ENCODE data around the gene CCDC33. TPM values are rescaled to one million over a fixed set of nuclear protein-coding genes. Genes with fewer than 3 reads are reported as not detected.

The CCDC33 gene
- total and polyA plus RNA-seq, 2 experiments from 2014 or later = 2.6 to 2.8 TPM

- Mint-ChIP-seq H3K27ac (no peak overlapping the region), H3K4me3 (peak overlapping the region; percentile 69)
These were observed 139.2 kb downstream of the CCDC33 start for GRCh38 chr15:74375303-74375693.

GRCh38 chr15:74376226-74376625 is 140.1 kb downstream of the CCDC33 start:
- no peaks in the 10 kb centered on the region; the same call in 1 of the 2 replicates for H3F3A ChIP-seq (replicated peaks; ENCODE audit: low read depth)
- Mint-ChIP-seq H3K27me3 (ENCODE audit: insufficient read depth, low read depth, poor library complexity) (peaks cover 16% of the 10 kb centered on the region), H3K9me3 (no peaks in the 10 kb centered on the region), H3K4me1 (peaks cover 15% of the 10 kb centered on the region), H3K27ac (no peak overlapping the region), H3K36me3 (ENCODE audit: low read depth) (no peaks in the 10 kb centered on the region), H3K4me3 (no peak overlapping the region)
- ATAC-seq = no peak
- no peak overlapping the region for H3K4me2 ChIP-seq
- H3K4me1 ChIP-seq (ENCODE audit: insufficient read depth) = peaks cover 12% of the 10 kb centered on the region
- no peak overlapping the region for H2AFZ ChIP-seq
- no peak for DNase-seq (ENCODE audit: low spot score)
- no peaks in the 10 kb centered on the region for H3K27me3 ChIP-seq (ENCODE audit: insufficient read depth)
- no peaks in the 10 kb centered on the region for H3K9me2 ChIP-seq (ENCODE audit: insufficient read depth)
- H3K27ac ChIP-seq (ENCODE audit: low read depth) = no peak overlapping the region
- no peaks in the 10 kb centered on the region for H3K79me2 ChIP-seq (replicated peaks; ENCODE audit: insufficient read depth)
- H3K4me3 ChIP-seq = no peak overlapping the region
- H3K36me3 ChIP-seq (ENCODE audit: insufficient read depth) = no peaks in the 10 kb centered on the region
- no peaks in the 10 kb centered on the region for H4K20me1 ChIP-seq (replicated peaks; ENCODE audit: insufficient read depth)
- no peak for TF ChIP-seq JUNB (IDR thresholded peaks at IDR 0.05; ENCODE audit: unreplicated experiment)
- TF ChIP-seq NANOG (IDR thresholded peaks at IDR 0.05; ENCODE audit: borderline replicate concordance) = no peak
- TF ChIP-seq REST (IDR thresholded peaks at IDR 0.05; ENCODE audit: unreplicated experiment) = no peak

More at GRCh38 chr15:74375303-74375693, 139.2 kb downstream of the CCDC33 start:
- no peaks in the 10 kb centered on the region for H4K20me1 ChIP-seq (replicated peaks; ENCODE audit: insufficient read depth)
- Mint-ChIP-seq H3K27me3 (ENCODE audit: insufficient read depth, low read depth, poor library complexity) (peaks cover 16% of the 10 kb centered on the region), H3K9me3 (no peaks in the 10 kb centered on the region), H3K36me3 (ENCODE audit: low read depth) (no peaks in the 10 kb centered on the region), H3K4me1 (peaks cover 15% of the 10 kb centered on the region)
- H3F3A ChIP-seq (replicated peaks; ENCODE audit: low read depth) = no peaks in the 10 kb centered on the region; the same call in 1 of the 2 replicates
- peak overlapping the region; percentile 94 for H3K4me2 ChIP-seq
- H3K79me2 ChIP-seq (replicated peaks; ENCODE audit: insufficient read depth) = no peaks in the 10 kb centered on the region
- peak overlapping the region; percentile 78 for H3K4me3 ChIP-seq
- H3K27ac ChIP-seq (ENCODE audit: low read depth) = no peak overlapping the region
- H2AFZ ChIP-seq = no peak overlapping the region
- no peaks in the 10 kb centered on the region for H3K9me2 ChIP-seq (ENCODE audit: insufficient read depth)
- DNase-seq (ENCODE audit: low spot score) = peak; percentile 93
- H3K27me3 ChIP-seq (ENCODE audit: insufficient read depth) = no peaks in the 10 kb centered on the region
- H3K36me3 ChIP-seq (ENCODE audit: insufficient read depth) = no peaks in the 10 kb centered on the region
- peak; percentile 19 for ATAC-seq
- TF ChIP-seq REST (IDR thresholded peaks at IDR 0.05; ENCODE audit: unreplicated experiment) (no peak), CTCF (conservative IDR thresholded peaks at IDR 0.05; ENCODE audit: low read depth in 2 of 2) (peak; percentile 91 to 95)
- peaks cover 12% of the 10 kb centered on the region for H3K4me1 ChIP-seq (ENCODE audit: insufficient read depth)

Data from GM23338 (cell line).